K562 (cell line): ENCODE results near the gene SOCS7. TPM values are rescaled to one million over a fixed set of nuclear protein-coding genes. Genes with fewer than 3 reads are reported as not detected.

Source experiments
- ATAC-seq: fragments of 200-7000 bp; cut with Tn5 transposase; 3 replicates; pipeline ENCODE4 v1.9.1; 2020; ENCODE audit warnings: moderate library complexity
- BruUV-seq: library from RNA; stranded (reverse); fragments of 400-500 nt; replicated peaks from 2 replicates; lab custom pipeline; 2021; lab: Mats Ljungman, UMichigan
- CTCF ChIA-PET: fragments of 300-600 bp; formaldehyde crosslinking; extraction: SDS; loops from one replicate; lab custom pipeline; 2021; ENCODE audit warnings: low intra/inter-chr PET ratio; lab: Yijun Ruan, JAX
- POLR2A ChIA-PET: fragments of 300-600, 350-650 bp; sonication (Branson Sonifier 250); formaldehyde crosslinking; extraction: SDS; loops from one replicate; lab custom pipeline; 2021; ENCODE audit warnings: antibody characterized with exemption, inconsistent platforms; lab: Yijun Ruan, JAX
- DNase-seq, 4 experiments: peaks; one replicate each; pipeline versions ENCODE4 v3.0.0 to v3.0.0-alpha.2; 2011 to 2018; ENCODE audit warnings: low spot score in 3 of 4, mixed read lengths in 3 of 4; ENCODE audit errors: extremely low read depth in 1 of 4
- FAIRE-seq: peaks from 2 replicates; lab custom pipeline; 2011; peaks lifted over from hg19 to GRCh38; lab: Jason Lieb, UNC
- H2AFZ ChIP-seq: 2 replicates; pipeline ENCODE4 v1.6.0; 2011; ENCODE audit warnings: low read depth, low read length, control low read depth, inconsistent platforms
- H3K27ac ChIP-seq: fragments of 200-600 bp; 3 replicates; pipeline ENCODE4 v1.8.0; 2011; ENCODE audit warnings: low read depth, mild to moderate bottlenecking, control low read depth, inconsistent platforms, low read length, moderate library complexity, mixed read lengths; ENCODE audit errors: extremely low read depth
- H3K27me3 ChIP-seq, 2 experiments: fragments of 300-600 bp in 1 of 2; 2 replicates in 1 of 2; 3 replicates in 1 of 2; pipeline versions ENCODE4 v1.6.0 to v1.8.0; 2011; ENCODE audit warnings: inconsistent platforms in 2 of 2, low read length in 2 of 2, mild to moderate bottlenecking in 1 of 2, mixed read lengths in 1 of 2, moderate library complexity in 1 of 2; ENCODE audit not compliant: control insufficient read depth in 2 of 2, insufficient read depth in 2 of 2
- H3K36me3 ChIP-seq: fragments of 300-600 bp; 3 replicates; pipeline ENCODE4 v1.8.0; 2011; ENCODE audit warnings: mild to moderate bottlenecking, low read length, inconsistent platforms; ENCODE audit not compliant: control insufficient read depth, insufficient read depth
- H3K4me1 ChIP-seq, 2 experiments: fragments of 200-600 bp in 1 of 2; replicated peaks in 1 of 2; 2 replicates in 1 of 2; 3 replicates in 1 of 2; pipeline versions ENCODE4 v1.5.1 to v1.8.0; 2011; ENCODE audit warnings: inconsistent platforms in 2 of 2, low read length in 2 of 2, mild to moderate bottlenecking in 1 of 2, mixed read lengths in 1 of 2, moderate library complexity in 1 of 2; ENCODE audit not compliant: control insufficient read depth in 2 of 2, insufficient read depth in 2 of 2
- H3K4me2 ChIP-seq: 2 replicates; pipeline ENCODE4 v1.6.1; 2011; ENCODE audit warnings: low read length, control low read depth, inconsistent platforms, mixed read lengths; ENCODE audit not compliant: insufficient read depth
- H3K4me3 ChIP-seq: fragments of 200-600 bp; sonication (generic), shearing (Covaris generic); 2 replicates; pipeline ENCODE4 v1.5.1; 2016; ENCODE audit warnings: control low read depth, inconsistent platforms
- H3K79me2 ChIP-seq: fragments of 200-600 bp; 3 replicates; pipeline ENCODE4 v1.8.0; 2011; ENCODE audit warnings: low read length, inconsistent platforms; ENCODE audit not compliant: control insufficient read depth, insufficient read depth
- H3K9ac ChIP-seq, 2 experiments: 2 replicates each; pipeline versions ENCODE4 v1.6.0 to v1.6.1; 2011; ENCODE audit warnings: low read depth in 2 of 2, low read length in 2 of 2, control low read depth in 1 of 2, inconsistent platforms in 1 of 2, mild to moderate bottlenecking in 1 of 2, mixed read lengths in 1 of 2; ENCODE audit not compliant: insufficient read depth in 1 of 2
- H3K9me1 ChIP-seq: one replicate; pipeline ENCODE4 v1.6.0; 2011; ENCODE audit warnings: inconsistent platforms, mild to moderate bottlenecking, low read length, moderate library complexity; ENCODE audit not compliant: control insufficient read depth, insufficient read depth
- H3K9me3 ChIP-seq: replicated peaks from 2 replicates; pipeline ENCODE4 v1.5.1; 2011; ENCODE audit warnings: low read depth, low read length, inconsistent platforms; ENCODE audit not compliant: control insufficient read depth, insufficient read depth
- H4K20me1 ChIP-seq: replicated peaks from 2 replicates; pipeline ENCODE4 v1.6.1; 2011; ENCODE audit warnings: low read length, inconsistent platforms, mixed read lengths; ENCODE audit not compliant: control insufficient read depth, insufficient read depth
- DEAF1 ChIP-seq: fragments of 450-650 bp; formaldehyde crosslinking; IDR thresholded peaks from 2 replicates; pipeline ENCODE4 v1.4.0; 2020; ENCODE audit warnings: mild to moderate bottlenecking, moderate library complexity
- E2F5 ChIP-seq: sonication (generic); formaldehyde crosslinking; IDR thresholded peaks from 2 replicates; pipeline ENCODE4 v1.8.0; 2022; ENCODE audit warnings: mild to moderate bottlenecking, missing genetic modification reagents
- FOXP1 ChIP-seq: sonication (generic); formaldehyde crosslinking; IDR thresholded peaks from 2 replicates; pipeline ENCODE4 v1.8.0; 2022; ENCODE audit warnings: mild to moderate bottlenecking, missing genetic modification reagents
- RB1 ChIP-seq: fragments of 450-650 bp; IDR thresholded peaks from 2 replicates; pipeline ENCODE4 v1.6.1; 2017; ENCODE audit warnings: low read depth, mild to moderate bottlenecking
- SREBF1 ChIP-seq: fragments of 150-350 bp; IDR thresholded peaks from 2 replicates; pipeline ENCODE4 v1.6.1; 2014; ENCODE audit warnings: antibody characterized with exemption, low read depth, low read length, borderline replicate concordance
- SRSF1 ChIP-seq: fragments of 200-400 bp; formaldehyde crosslinking; IDR thresholded peaks from 2 replicates; pipeline ENCODE4 v1.6.1; 2017; ENCODE audit warnings: mild to moderate bottlenecking, low read depth, low read length, moderate library complexity
- XRCC5 ChIP-seq: fragments of 200-400 bp; formaldehyde crosslinking; IDR thresholded peaks from 2 replicates; pipeline ENCODE4 v1.6.1; 2017; ENCODE audit warnings: low read depth, mild to moderate bottlenecking, low read length
- ZNF165 ChIP-seq: fragments of 250-450 bp; sonication (Bioruptor Pico); IDR thresholded peaks from 2 replicates; pipeline ENCODE4 v1.4.0; 2020; ENCODE audit warnings: borderline replicate concordance
- ZNF384 ChIP-seq: IDR thresholded peaks from 2 replicates; pipeline ENCODE4 v1.6.1; 2012; ENCODE audit warnings: low read depth, low read length, improper control_type of control experiment
- ZNF79 ChIP-seq: fragments of 250-450 bp; sonication (Bioruptor Pico); IDR thresholded peaks from 2 replicates; pipeline ENCODE4 v1.4.0; 2020; ENCODE audit warnings: low read depth, mild to moderate bottlenecking, moderate library complexity
- WGBS: fragments of 100-300 bp; shearing (Covaris generic); methylation state at CpG from one replicate; pipeline ENCODE4 v1.1.6; 2016; ENCODE audit warnings: low coverage, mixed read lengths; ENCODE audit not compliant: insufficient coverage; ENCODE audit errors: missing lambda C conversion rate; 5-methylcytosine and 5-hydroxymethylcytosine counted together
- in situ Hi-C: fragments of 300-500 bp; cut with MboI; formaldehyde crosslinking; loops from 4 replicates; pipeline ENCODE4 v1.15.0; 2018; ENCODE audit warnings: inconsistent platforms, mixed read lengths
- intact Hi-C: fragments of 100-400 bp; cut with micrococcal nuclease; formaldehyde crosslinking; loops from 2 replicates; pipeline ENCODE4 v1.14.2; 2022
- polyA plus RNA-seq, 8 experiments: library from polyadenylated mRNA; depleted of rRNA in 4 of 8; stranded (reverse) in 5 of 8; unstranded in 3 of 8; fragments of >200 nt; fragmentation: Nextera tagmentation in 2 of 8; fragmentation: Illumina TruSeq in 1 of 8; extraction: Ambion mirVana in 2 of 8; extraction: Trizol in 1 of 8; gene quantifications; 2 replicates each; pipeline versions ENCODE4 v1.2.1 to v1.2.3, GENCODE V29; 2011 to 2014; ENCODE audit warnings: inconsistent platforms in 1 of 8, missing spikeins in 1 of 8
- total RNA-seq, 7 experiments: library from RNA; depleted of rRNA in 6 of 7; stranded (reverse); fragments of >200 nt in 6 of 7; fragmentation: Illumina TruSeq in 2 of 7; extraction: Trizol in 2 of 7; gene quantifications; 2 replicates each; pipeline versions ENCODE4 v1.2.1 to v1.2.3, GENCODE V29; 2011 to 2021; ENCODE audit warnings: low replicate concordance in 1 of 7

Gene SOCS7
- total and polyA plus RNA-seq, 9 of the 15 experiments (the other 6 are each of a cell fraction or from before 2014, with no cell fraction given): 0.94 to 14.5 (median 8.2) TPM

GRCh38 chr17:38443356-38444031 is 91.8 kb downstream of the SOCS7 start:
- intact Hi-C loops: loop anchor here (1.0 to 2.0 kb wide), 2 partner anchors 31 to 41 kb away; no protein-coding TSS in a partner anchor
- no peak for FAIRE-seq
- Histone ChIP-seq H3K4me1 (peaks cover 0 to 8% of the 10 kb centered on the region in 2 experiments; a peak in 2 of 5 replicates), H3K36me3 (no peaks in the 10 kb centered on the region), H3K9me3 (no peaks in the 10 kb centered on the region), H3K4me3 (no peak overlapping the region), H3K4me2 (no peak overlapping the region), H3K27me3 (peaks cover 5 to 24% of the 10 kb centered on the region in 2 experiments; a peak in 3 of 5 replicates), H3K9me1 (no peaks in the 10 kb centered on the region), H4K20me1 (peaks cover 16% of the 10 kb centered on the region), H3K79me2 (no peaks in the 10 kb centered on the region), H3K9ac (no peak overlapping the region; a peak in 1 of 4 replicates), H2AFZ (no peak overlapping the region), H3K27ac (no peak overlapping the region)
- no TSS peak for BruUV-seq
- in situ Hi-C loops: loop anchor here (5.0 kb wide), 1 partner anchor 39 kb away; no protein-coding TSS in a partner anchor
- TF ChIP-seq FOXP1 (CRISPR knock-in tag): no peak
- TF ChIP-seq ZNF79: no peak
- ATAC-seq: no peak
- DNase-seq: no peak
- ChIA-PET CTCF (interaction anchor here (0.6 to 2.1 kb wide), 4 partner anchors 41 to 231 kb away, joined by 3 to 8 read pairs (median 4); no protein-coding TSS in a partner anchor), POLR2A (no interaction called here)
- WGBS: 0% methylated on average over 7 of the region's 7 CpGs

DNA sequence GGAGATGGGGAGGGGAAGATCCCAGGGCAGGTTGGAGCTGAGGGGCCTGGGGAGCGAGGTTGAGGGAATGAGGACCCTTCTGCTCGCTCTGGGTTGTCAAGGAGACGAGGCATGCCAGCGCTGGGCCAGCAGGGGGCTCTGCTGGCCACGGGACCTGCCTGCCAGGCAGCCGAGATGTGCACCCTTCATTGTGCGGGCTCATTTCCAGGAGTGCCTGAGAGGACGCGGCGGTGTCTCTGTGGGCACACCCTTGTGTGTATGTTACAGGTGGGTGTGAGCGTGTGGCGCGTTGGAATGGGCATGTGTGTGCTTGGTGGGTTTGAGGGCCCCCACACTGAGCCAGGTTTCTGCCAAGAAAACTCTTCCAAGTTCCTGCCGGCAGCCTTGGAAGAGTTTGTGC is 92.5 kb downstream of the SOCS7 start:
- H4K20me1 ChIP-seq: peaks cover 17% of the 10 kb centered on the region
- H3K4me1 ChIP-seq: peaks cover 0 to 8% of the 10 kb centered on the region in 2 experiments; a peak in 2 of 5 replicates
- H3K9me3 ChIP-seq: no peaks in the 10 kb centered on the region
- H2AFZ ChIP-seq: no peak overlapping the region
- peak overlapping the region in 1 of 2 experiments; percentile 45; a peak in 1 of 4 replicates for H3K9ac ChIP-seq
- ATAC-seq (peak; percentile 96), DNase-seq (peak; percentile 71 to 83 (median 80)), FAIRE-seq (no peak)
- no peaks in the 10 kb centered on the region for H3K36me3 ChIP-seq
- BruUV-seq: no TSS peak
- H3K9me1 ChIP-seq: no peaks in the 10 kb centered on the region
- intact Hi-C loops (loop anchor here (1.0 to 2.0 kb wide), 2 partner anchors 30 to 41 kb away; no protein-coding TSS in a partner anchor), in situ Hi-C loops (loop anchor here (5.0 kb wide), 1 partner anchor 38 kb away; no protein-coding TSS in a partner anchor)
- ChIA-PET CTCF (interaction anchor here (0.6 to 2.1 kb wide), 4 partner anchors 31 to 111 kb away, joined by 3 to 8 read pairs (median 4); no protein-coding TSS in a partner anchor), POLR2A (no interaction called here)
- H3K4me2 ChIP-seq: no peak overlapping the region
- H3K79me2 ChIP-seq: no peaks in the 10 kb centered on the region
- WGBS: 5% methylated on average over 14 of the region's 14 CpGs
- H3K27ac ChIP-seq: no peak overlapping the region
- H3K4me3 ChIP-seq: no peak overlapping the region
- peaks cover 5 to 26% of the 10 kb centered on the region in 2 experiments; a peak in 3 of 5 replicates for H3K27me3 ChIP-seq
- TF ChIP-seq SREBF1 (no peak), ZNF384 (no peak), ZNF165 (no peak), E2F5 (CRISPR knock-in tag) (no peak), XRCC5 (peak; percentile 81; the same call in 1 of the 2 replicates), SRSF1 (no peak), DEAF1 (CRISPR knock-in tag) (peak; percentile 57), RB1 (peak; percentile 76)
